K562 (cell line): ENCODE results near the gene FOXA3. TPM values are rescaled to one million over a fixed set of nuclear protein-coding genes. Genes with fewer than 3 reads are reported as not detected.

Experiments
- CBFA2T2 ChIP-seq: fragments of 450-650 bp; conservative IDR thresholded peaks from 2 replicates; pipeline ENCODE4 v1.6.1; 2017; ENCODE audit warnings: mild to moderate bottlenecking
- CBFA2T3 ChIP-seq: fragments of 450-650 bp; IDR thresholded peaks from 2 replicates; pipeline ENCODE4 v1.6.1; 2017
- DACH1 ChIP-seq: fragments of 450-650 bp; IDR thresholded peaks from 2 replicates; pipeline ENCODE4 v1.6.1; 2018; ENCODE audit not compliant: partially characterized antibody
- MAFF ChIP-seq: IDR thresholded peaks from 2 replicates; pipeline ENCODE4 v1.6.1; 2012; ENCODE audit warnings: low read length, improper control_type of control experiment
- MYNN ChIP-seq, 2 experiments: sonication (generic); formaldehyde crosslinking in 1 of 2; IDR thresholded peaks; 2 replicates each; pipeline versions ENCODE4 v1.5.0 to v1.6.1; 2016 to 2020; ENCODE audit warnings: antibody characterized with exemption in 1 of 2, missing genetic modification reagents in 1 of 2
- POLR2B ChIP-seq: fragments of 450-650 bp; IDR thresholded peaks from 2 replicates; pipeline ENCODE4 v1.6.1; 2018; ENCODE audit warnings: low read depth; ENCODE audit not compliant: partially characterized antibody
- POLR3G ChIP-seq: IDR thresholded peaks from 2 replicates; pipeline ENCODE4 v1.6.1; 2011; ENCODE audit not compliant: insufficient read length, insufficient replicate concordance; ENCODE audit errors: extremely low read depth
- SLC30A9 ChIP-seq: fragments of 250-450 bp; sonication (Bioruptor Pico); IDR thresholded peaks from 2 replicates; pipeline ENCODE4 v1.8.0; 2022; ENCODE audit warnings: mild to moderate bottlenecking, moderate library complexity
- TAF15 ChIP-seq: fragments of 200-400 bp; formaldehyde crosslinking; IDR thresholded peaks from 2 replicates; pipeline ENCODE4 v1.6.1; 2017; ENCODE audit warnings: mild to moderate bottlenecking, low read depth, low read length, moderate library complexity
- UBTF ChIP-seq, 2 experiments: IDR thresholded peaks; 2 replicates each; pipeline ENCODE4 v1.6.1; 2012; ENCODE audit warnings: improper control_type of control experiment in 2 of 2, low read depth in 2 of 2, low read length in 2 of 2, borderline replicate concordance in 1 of 2
- ZBTB33 ChIP-seq: sonication (generic); formaldehyde crosslinking; IDR thresholded peaks from 2 replicates; pipeline ENCODE4 v1.8.1; 2023; ENCODE audit warnings: mild to moderate bottlenecking, missing genetic modification reagents
- ZBTB7A ChIP-seq: IDR thresholded peaks from 2 replicates; pipeline ENCODE4 v1.6.1; 2011; ENCODE audit warnings: low read depth, mild to moderate bottlenecking, low read length, moderate library complexity, borderline replicate concordance; ENCODE audit not compliant: control insufficient read depth
- ZFPM2 ChIP-seq: fragments of 250-450 bp; sonication (Bioruptor Pico); IDR thresholded peaks from 2 replicates; pipeline ENCODE4 v1.5.1; 2022; ENCODE audit warnings: mild to moderate bottlenecking
- ZNF518B ChIP-seq: fragments of 250-450 bp; sonication (Bioruptor Pico); IDR thresholded peaks from 2 replicates; pipeline ENCODE4 v1.5.0; 2021; ENCODE audit warnings: mild to moderate bottlenecking, moderate library complexity
- polyA plus RNA-seq, 8 experiments: library from polyadenylated mRNA; depleted of rRNA in 4 of 8; stranded (reverse) in 5 of 8; unstranded in 3 of 8; fragments of >200 nt; fragmentation: Nextera tagmentation in 2 of 8; fragmentation: Illumina TruSeq in 1 of 8; extraction: Ambion mirVana in 2 of 8; extraction: Trizol in 1 of 8; gene quantifications; 2 replicates each; pipeline versions ENCODE4 v1.2.1 to v1.2.3, GENCODE V29; 2011 to 2014; ENCODE audit warnings: inconsistent platforms in 1 of 8, missing spikeins in 1 of 8
- total RNA-seq, 7 experiments: library from RNA; depleted of rRNA in 6 of 7; stranded (reverse); fragments of >200 nt in 6 of 7; fragmentation: Illumina TruSeq in 2 of 7; extraction: Trizol in 2 of 7; gene quantifications; 2 replicates each; pipeline versions ENCODE4 v1.2.1 to v1.2.3, GENCODE V29; 2011 to 2021; ENCODE audit warnings: low replicate concordance in 1 of 7
- TF ChIP-seq, protein P1 (sequence below): fragments of 250-450 bp; sonication (Bioruptor Pico); IDR thresholded peaks from 2 replicates; pipeline ENCODE4 v1.5.0; 2020; ENCODE audit warnings: mild to moderate bottlenecking
- TF ChIP-seq, protein P2 (sequence below): fragments of 450-650 bp; IDR thresholded peaks from 2 replicates; pipeline ENCODE4 v1.6.1; 2017; ENCODE audit warnings: antibody characterized with exemption

Gene FOXA3
- total and polyA plus RNA-seq, 9 of the 15 experiments (the other 6 are each of a cell fraction or from before 2014, with no cell fraction given): 1.3 to 15.5 (median 4.7) TPM

GRCh38 chr19:45881909-45882528 lies 17.9 kb downstream of the FOXA3 start (continued):
- TF ChIP-seq, protein P1, sequence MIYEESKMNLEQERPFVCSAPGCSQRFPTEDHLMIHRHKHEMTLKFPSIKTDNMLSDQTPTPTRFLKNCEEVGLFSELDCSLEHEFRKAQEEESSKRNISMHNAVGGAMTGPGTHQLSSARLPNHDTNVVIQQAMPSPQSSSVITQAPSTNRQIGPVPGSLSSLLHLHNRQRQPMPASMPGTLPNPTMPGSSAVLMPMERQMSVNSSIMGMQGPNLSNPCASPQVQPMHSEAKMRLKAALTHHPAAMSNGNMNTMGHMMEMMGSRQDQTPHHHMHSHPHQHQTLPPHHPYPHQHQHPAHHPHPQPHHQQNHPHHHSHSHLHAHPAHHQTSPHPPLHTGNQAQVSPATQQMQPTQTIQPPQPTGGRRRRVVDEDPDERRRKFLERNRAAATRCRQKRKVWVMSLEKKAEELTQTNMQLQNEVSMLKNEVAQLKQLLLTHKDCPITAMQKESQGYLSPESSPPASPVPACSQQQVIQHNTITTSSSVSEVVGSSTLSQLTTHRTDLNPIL (CRISPR knock-in tag): no peak
- TF ChIP-seq POLR2B (no peak), POLR3G (no peak), CBFA2T2 (peak; percentile 84), MYNN (IDR thresholded peaks at IDR 0.05) (0 out of 2 replicates have a peak, but pooled peaks have one; percentile 12), MYNN (CRISPR knock-in tag; IDR thresholded peaks at IDR 0.05) (no peak), UBTF (IDR thresholded peaks at IDR 0.05; ENCODE audit: borderline replicate concordance in 1 of 2, low read depth in 2 of 2, low read length in 2 of 2) (no peak), ZBTB33 (no peak), SLC30A9 (CRISPR knock-in tag) (no peak), DACH1 (peak; percentile 76), ZBTB7A (peak; percentile 68; the same call in 1 of the 2 replicates), ZNF518B (CRISPR knock-in tag) (no peak), MAFF (no peak), ZFPM2 (no peak), TAF15 (no peak), CBFA2T3 (peak; percentile 85)
- TF ChIP-seq, protein P2, sequence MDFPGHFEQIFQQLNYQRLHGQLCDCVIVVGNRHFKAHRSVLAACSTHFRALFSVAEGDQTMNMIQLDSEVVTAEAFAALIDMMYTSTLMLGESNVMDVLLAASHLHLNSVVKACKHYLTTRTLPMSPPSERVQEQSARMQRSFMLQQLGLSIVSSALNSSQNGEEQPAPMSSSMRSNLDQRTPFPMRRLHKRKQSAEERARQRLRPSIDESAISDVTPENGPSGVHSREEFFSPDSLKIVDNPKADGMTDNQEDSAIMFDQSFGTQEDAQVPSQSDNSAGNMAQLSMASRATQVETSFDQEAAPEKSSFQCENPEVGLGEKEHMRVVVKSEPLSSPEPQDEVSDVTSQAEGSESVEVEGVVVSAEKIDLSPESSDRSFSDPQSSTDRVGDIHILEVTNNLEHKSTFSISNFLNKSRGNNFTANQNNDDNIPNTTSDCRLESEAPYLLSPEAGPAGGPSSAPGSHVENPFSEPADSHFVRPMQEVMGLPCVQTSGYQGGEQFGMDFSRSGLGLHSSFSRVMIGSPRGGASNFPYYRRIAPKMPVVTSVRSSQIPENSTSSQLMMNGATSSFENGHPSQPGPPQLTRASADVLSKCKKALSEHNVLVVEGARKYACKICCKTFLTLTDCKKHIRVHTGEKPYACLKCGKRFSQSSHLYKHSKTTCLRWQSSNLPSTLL: no peak
